GM23338 (cell line): ENCODE measurements around the gene GPC6. TPM values are rescaled to one million over a fixed set of nuclear protein-coding genes. Genes with fewer than 3 reads are reported as not detected.

ENCODE experiments used
- ATAC-seq: fragments of 200-7000 bp; cut with Tn5 transposase; 3 replicates; pipeline ENCODE4 v1.9.1; 2020
- DNase-seq: peaks from one replicate; pipeline ENCODE4 v3.0.0-alpha.2; 2015; ENCODE audit warnings: low spot score
- H2AFZ ChIP-seq: fragments of 200-600 bp; sonication (generic); 2 replicates; pipeline ENCODE4 v1.8.0; 2016; ENCODE audit warnings: antibody characterized with exemption, mild to moderate bottlenecking, moderate library complexity
- H3F3A ChIP-seq: fragments of 200-600 bp; sonication (generic); replicated peaks from 2 replicates; pipeline ENCODE4 v1.8.0; 2017; ENCODE audit warnings: antibody characterized with exemption, mixed run types, low read depth
- H3K27ac ChIP-seq: fragments of 200-600 bp; sonication (generic); 2 replicates; pipeline ENCODE4 v1.6.1; 2016; ENCODE audit warnings: low read depth
- H3K27me3 ChIP-seq: fragments of 200-600 bp; sonication (generic); 2 replicates; pipeline ENCODE4 v1.8.0; 2016; ENCODE audit warnings: mild to moderate bottlenecking, mixed run types, moderate library complexity; ENCODE audit not compliant: insufficient read depth
- H3K36me3 ChIP-seq: fragments of 200-600 bp; sonication (generic); 2 replicates; pipeline ENCODE4 v1.8.0; 2016; ENCODE audit warnings: mild to moderate bottlenecking; ENCODE audit not compliant: insufficient read depth
- H3K4me1 ChIP-seq: fragments of 200-600 bp; sonication (generic); 2 replicates; pipeline ENCODE4 v1.8.0; 2016; ENCODE audit warnings: mild to moderate bottlenecking, moderate library complexity; ENCODE audit not compliant: insufficient read depth
- H3K4me2 ChIP-seq: fragments of 200-600 bp; sonication (generic); 2 replicates; pipeline ENCODE4 v1.7.1; 2017; ENCODE audit warnings: mixed run types
- H3K4me3 ChIP-seq: fragments of 200-600 bp; sonication (generic); 2 replicates; pipeline ENCODE4 v1.6.1; 2016; ENCODE audit warnings: mixed run types
- H3K79me2 ChIP-seq: fragments of 200-600 bp; sonication (generic); replicated peaks from 2 replicates; pipeline ENCODE4 v1.8.0; 2017; ENCODE audit warnings: mild to moderate bottlenecking; ENCODE audit not compliant: insufficient read depth
- H3K9me2 ChIP-seq: fragments of 200-600 bp; sonication (generic); 2 replicates; pipeline ENCODE4 v1.8.0; 2017; ENCODE audit not compliant: insufficient read depth
- H4K20me1 ChIP-seq: fragments of 200-600 bp; sonication (generic); replicated peaks from 2 replicates; pipeline ENCODE4 v1.8.0; 2017; ENCODE audit warnings: mild to moderate bottlenecking; ENCODE audit not compliant: insufficient read depth
- H3K27ac Mint-ChIP-seq: 2 replicates; pipeline ENCODE4 v1.8.0; 2020; ENCODE audit warnings: inconsistent platforms, mild to moderate bottlenecking, moderate library complexity, mixed read lengths
- H3K27me3 Mint-ChIP-seq: 3 replicates; pipeline ENCODE4 v1.8.0; 2022; ENCODE audit warnings: low read depth, mild to moderate bottlenecking, moderate library complexity, mixed read lengths, inconsistent platforms; ENCODE audit not compliant: insufficient read depth, poor library complexity
- H3K36me3 Mint-ChIP-seq: 3 replicates; pipeline ENCODE4 v1.8.0; 2021; ENCODE audit warnings: low read depth, mild to moderate bottlenecking, inconsistent platforms, moderate library complexity, mixed read lengths
- H3K4me1 Mint-ChIP-seq: 3 replicates; pipeline ENCODE4 v1.8.0; 2020; ENCODE audit warnings: mild to moderate bottlenecking, inconsistent platforms, mixed read lengths
- H3K4me3 Mint-ChIP-seq: 3 replicates; pipeline ENCODE4 v1.8.0; 2021; ENCODE audit warnings: moderate library complexity, mild to moderate bottlenecking, inconsistent platforms, mixed read lengths
- H3K9me3 Mint-ChIP-seq: 3 replicates; pipeline ENCODE4 v1.8.0; 2020; ENCODE audit warnings: moderate library complexity, mild to moderate bottlenecking, inconsistent platforms, mixed read lengths
- CREB1 ChIP-seq: fragments of 250-450 bp; sonication (Bioruptor Pico); IDR thresholded peaks from 2 replicates; pipeline ENCODE4 v1.5.0; 2020; ENCODE audit warnings: low read depth, mild to moderate bottlenecking, moderate library complexity
- EZH2 ChIP-seq: fragments of 200-600 bp; sonication (generic); IDR thresholded peaks from one replicate; pipeline ENCODE4 v1.8.0; 2017; ENCODE audit warnings: antibody characterized with exemption, mild to moderate bottlenecking, low read depth; ENCODE audit not compliant: unreplicated experiment
- EZH2phosphoT487 ChIP-seq: fragments of 200-600 bp; sonication (generic); IDR thresholded peaks from one replicate; pipeline ENCODE4 v1.8.1; 2018; ENCODE audit warnings: antibody characterized with exemption; ENCODE audit not compliant: unreplicated experiment
- JUNB ChIP-seq: IDR thresholded peaks from one replicate; pipeline ENCODE4 v1.6.1; 2016; ENCODE audit warnings: antibody characterized with exemption; ENCODE audit not compliant: unreplicated experiment
- NANOG ChIP-seq: IDR thresholded peaks from 2 replicates; pipeline ENCODE4 v1.6.1; 2016; ENCODE audit warnings: antibody characterized with exemption, borderline replicate concordance
- POLR2AphosphoS5 ChIP-seq: IDR thresholded peaks from 2 replicates; pipeline ENCODE4 v1.6.1; 2016; ENCODE audit warnings: antibody characterized with exemption, low read depth
- STAT1 ChIP-seq: IDR thresholded peaks from one replicate; pipeline ENCODE4 v1.6.1; 2016; ENCODE audit warnings: antibody characterized with exemption; ENCODE audit not compliant: unreplicated experiment
- ZNF114 ChIP-seq: fragments of 250-450 bp; sonication (Bioruptor Pico); IDR thresholded peaks from 2 replicates; pipeline ENCODE4 v1.5.0; 2020; ENCODE audit warnings: mild to moderate bottlenecking, moderate library complexity
- ZNF331 ChIP-seq: fragments of 250-450 bp; sonication (Bioruptor Pico); IDR thresholded peaks from 2 replicates; pipeline ENCODE4 v1.5.0; 2020; ENCODE audit warnings: low read depth, mild to moderate bottlenecking, moderate library complexity
- polyA plus RNA-seq: library from polyadenylated mRNA; unstranded; fragments of >200 nt; fragmentation: Nextera tagmentation; extraction: Ambion mirVana; gene quantifications from 2 replicates; pipeline ENCODE4 v1.2.1, GENCODE V29; 2016
- total RNA-seq: library from RNA; depleted of rRNA; stranded (reverse); fragments of >200 nt; shearing (Covaris generic); gene quantifications from 2 replicates; pipeline ENCODE4 v1.2.3, GENCODE V29; 2014
- TF ChIP-seq, protein P1 (sequence below), 2 experiments: fragments of 200-600 bp in 1 of 2; sonication (generic) in 1 of 2; conservative IDR thresholded peaks; 2 replicates each; pipeline versions ENCODE4 v1.5.1 to v1.6.1; 2016 to 2017; ENCODE audit warnings: antibody characterized with exemption in 2 of 2, low read depth in 2 of 2, mild to moderate bottlenecking in 2 of 2, moderate library complexity in 1 of 2
- TF ChIP-seq, protein P2 (sequence below): IDR thresholded peaks from one replicate; pipeline ENCODE4 v1.6.1; 2018; ENCODE audit warnings: antibody characterized with exemption; ENCODE audit not compliant: unreplicated experiment
- TF ChIP-seq, protein P3 (sequence below): IDR thresholded peaks from 2 replicates; pipeline ENCODE4 v1.6.1; 2016; ENCODE audit warnings: antibody characterized with exemption

The GPC6 gene
- total and polyA plus RNA-seq, 2 experiments from 2014 or later, result 6.4 to 28.6 TPM

DNA sequence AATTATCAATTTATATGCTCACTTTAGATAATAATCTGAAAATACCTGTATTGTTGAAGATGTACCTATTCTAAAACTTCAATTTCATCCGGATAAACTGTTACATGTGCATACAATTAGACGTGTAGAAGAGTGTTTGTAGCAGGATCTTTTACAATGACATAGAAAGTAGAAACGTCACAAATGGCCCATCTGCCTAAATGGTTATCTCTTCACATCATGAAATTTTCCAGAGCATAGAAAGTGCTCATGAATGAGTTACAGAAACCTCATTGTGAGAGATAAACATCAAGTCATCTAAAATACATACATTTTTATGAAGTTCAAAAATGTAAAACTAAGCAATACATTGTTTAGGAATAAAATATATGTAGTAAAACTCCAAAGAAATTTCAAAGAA is 607.4 kb downstream of the GPC6 start:
- Mint-ChIP-seq H3K9me3 (no peaks in the 10 kb centered on the region), H3K4me3 (no peak overlapping the region), H3K27me3 (no peaks in the 10 kb centered on the region), H3K4me1 (peaks cover 11% of the 10 kb centered on the region), H3K27ac (no peak overlapping the region), H3K36me3 (no peaks in the 10 kb centered on the region)
- H3K27ac ChIP-seq, result no peak overlapping the region
- ATAC-seq (no peak), DNase-seq (no peak)
- no peaks in the 10 kb centered on the region for H3K27me3 ChIP-seq
- no peaks in the 10 kb centered on the region for H3F3A ChIP-seq
- H4K20me1 ChIP-seq, result no peaks in the 10 kb centered on the region
- H3K4me3 ChIP-seq, result no peak overlapping the region
- H2AFZ ChIP-seq, result no peak overlapping the region
- no peaks in the 10 kb centered on the region for H3K4me1 ChIP-seq
- H3K9me2 ChIP-seq, result peaks cover 4% of the 10 kb centered on the region; the same call in 1 of the 2 replicates
- no peaks in the 10 kb centered on the region for H3K79me2 ChIP-seq
- H3K36me3 ChIP-seq, result no peaks in the 10 kb centered on the region
- no peak for TF ChIP-seq POLR2AphosphoS5
- no peak for TF ChIP-seq EZH2
- TF ChIP-seq, protein P1, sequence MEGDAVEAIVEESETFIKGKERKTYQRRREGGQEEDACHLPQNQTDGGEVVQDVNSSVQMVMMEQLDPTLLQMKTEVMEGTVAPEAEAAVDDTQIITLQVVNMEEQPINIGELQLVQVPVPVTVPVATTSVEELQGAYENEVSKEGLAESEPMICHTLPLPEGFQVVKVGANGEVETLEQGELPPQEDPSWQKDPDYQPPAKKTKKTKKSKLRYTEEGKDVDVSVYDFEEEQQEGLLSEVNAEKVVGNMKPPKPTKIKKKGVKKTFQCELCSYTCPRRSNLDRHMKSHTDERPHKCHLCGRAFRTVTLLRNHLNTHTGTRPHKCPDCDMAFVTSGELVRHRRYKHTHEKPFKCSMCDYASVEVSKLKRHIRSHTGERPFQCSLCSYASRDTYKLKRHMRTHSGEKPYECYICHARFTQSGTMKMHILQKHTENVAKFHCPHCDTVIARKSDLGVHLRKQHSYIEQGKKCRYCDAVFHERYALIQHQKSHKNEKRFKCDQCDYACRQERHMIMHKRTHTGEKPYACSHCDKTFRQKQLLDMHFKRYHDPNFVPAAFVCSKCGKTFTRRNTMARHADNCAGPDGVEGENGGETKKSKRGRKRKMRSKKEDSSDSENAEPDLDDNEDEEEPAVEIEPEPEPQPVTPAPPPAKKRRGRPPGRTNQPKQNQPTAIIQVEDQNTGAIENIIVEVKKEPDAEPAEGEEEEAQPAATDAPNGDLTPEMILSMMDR (conservative IDR thresholded peaks at IDR 0.05; ENCODE audit: low read depth in 2 of 2), result no peak
- TF ChIP-seq EZH2phosphoT487, result no peak
- TF ChIP-seq CREB1 (CRISPR knock-in tag), result no peak
- no peak for TF ChIP-seq ZNF331 (CRISPR knock-in tag)
- TF ChIP-seq NANOG, result no peak
- TF ChIP-seq, protein P2, sequence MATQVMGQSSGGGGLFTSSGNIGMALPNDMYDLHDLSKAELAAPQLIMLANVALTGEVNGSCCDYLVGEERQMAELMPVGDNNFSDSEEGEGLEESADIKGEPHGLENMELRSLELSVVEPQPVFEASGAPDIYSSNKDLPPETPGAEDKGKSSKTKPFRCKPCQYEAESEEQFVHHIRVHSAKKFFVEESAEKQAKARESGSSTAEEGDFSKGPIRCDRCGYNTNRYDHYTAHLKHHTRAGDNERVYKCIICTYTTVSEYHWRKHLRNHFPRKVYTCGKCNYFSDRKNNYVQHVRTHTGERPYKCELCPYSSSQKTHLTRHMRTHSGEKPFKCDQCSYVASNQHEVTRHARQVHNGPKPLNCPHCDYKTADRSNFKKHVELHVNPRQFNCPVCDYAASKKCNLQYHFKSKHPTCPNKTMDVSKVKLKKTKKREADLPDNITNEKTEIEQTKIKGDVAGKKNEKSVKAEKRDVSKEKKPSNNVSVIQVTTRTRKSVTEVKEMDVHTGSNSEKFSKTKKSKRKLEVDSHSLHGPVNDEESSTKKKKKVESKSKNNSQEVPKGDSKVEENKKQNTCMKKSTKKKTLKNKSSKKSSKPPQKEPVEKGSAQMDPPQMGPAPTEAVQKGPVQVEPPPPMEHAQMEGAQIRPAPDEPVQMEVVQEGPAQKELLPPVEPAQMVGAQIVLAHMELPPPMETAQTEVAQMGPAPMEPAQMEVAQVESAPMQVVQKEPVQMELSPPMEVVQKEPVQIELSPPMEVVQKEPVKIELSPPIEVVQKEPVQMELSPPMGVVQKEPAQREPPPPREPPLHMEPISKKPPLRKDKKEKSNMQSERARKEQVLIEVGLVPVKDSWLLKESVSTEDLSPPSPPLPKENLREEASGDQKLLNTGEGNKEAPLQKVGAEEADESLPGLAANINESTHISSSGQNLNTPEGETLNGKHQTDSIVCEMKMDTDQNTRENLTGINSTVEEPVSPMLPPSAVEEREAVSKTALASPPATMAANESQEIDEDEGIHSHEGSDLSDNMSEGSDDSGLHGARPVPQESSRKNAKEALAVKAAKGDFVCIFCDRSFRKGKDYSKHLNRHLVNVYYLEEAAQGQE, result no peak
- H3K4me2 ChIP-seq, result no peak overlapping the region

DNA sequence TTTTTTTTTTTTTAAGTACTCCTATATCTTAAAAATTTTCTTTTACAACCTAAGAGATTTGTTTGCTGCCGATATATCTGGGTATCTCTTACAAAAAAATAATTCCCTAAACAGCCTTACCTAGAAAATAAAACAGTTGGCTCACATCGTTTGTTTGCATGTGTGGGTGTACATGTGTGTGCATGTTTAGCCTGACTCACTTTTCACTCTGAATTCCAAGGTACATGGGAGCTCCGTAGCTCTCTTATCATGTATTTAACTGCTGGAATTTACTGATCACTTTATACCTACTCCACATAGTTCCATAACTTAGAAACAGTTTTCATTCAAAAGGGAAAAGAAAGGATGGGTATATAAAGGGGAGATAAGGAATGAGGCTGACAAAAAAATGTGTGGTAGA is 616.5 kb downstream of the GPC6 start:
- Histone ChIP-seq H3K4me3 (no peak overlapping the region), H3K4me1 (0 out of 2 replicates have a peak, but pooled peaks cover 6% of the 10 kb centered on the region), H3K27me3 (no peaks in the 10 kb centered on the region), H3K4me2 (no peak overlapping the region), H3K79me2 (no peaks in the 10 kb centered on the region), H3F3A (no peaks in the 10 kb centered on the region), H2AFZ (no peak overlapping the region), H4K20me1 (no peaks in the 10 kb centered on the region), H3K36me3 (no peaks in the 10 kb centered on the region), H3K9me2 (no peaks in the 10 kb centered on the region), H3K27ac (no peak overlapping the region)
- H3K27me3 Mint-ChIP-seq, result no peaks in the 10 kb centered on the region
- DNase-seq, result no peak
- no peak overlapping the region for H3K4me3 Mint-ChIP-seq
- H3K4me1 Mint-ChIP-seq, result peaks cover 15% of the 10 kb centered on the region
- ATAC-seq, result no peak
- no peaks in the 10 kb centered on the region for H3K36me3 Mint-ChIP-seq
- no peaks in the 10 kb centered on the region for H3K9me3 Mint-ChIP-seq
- no peak overlapping the region for H3K27ac Mint-ChIP-seq
- no peak for TF ChIP-seq EZH2
- TF ChIP-seq STAT1, result no peak
- no peak for TF ChIP-seq POLR2AphosphoS5
- TF ChIP-seq, protein P2, result no peak
- TF ChIP-seq, protein P1 (conservative IDR thresholded peaks at IDR 0.05; ENCODE audit: low read depth in 2 of 2), result no peak
- TF ChIP-seq ZNF114 (CRISPR knock-in tag), result no peak
- no peak for TF ChIP-seq ZNF331 (CRISPR knock-in tag)
- TF ChIP-seq, protein P3, sequence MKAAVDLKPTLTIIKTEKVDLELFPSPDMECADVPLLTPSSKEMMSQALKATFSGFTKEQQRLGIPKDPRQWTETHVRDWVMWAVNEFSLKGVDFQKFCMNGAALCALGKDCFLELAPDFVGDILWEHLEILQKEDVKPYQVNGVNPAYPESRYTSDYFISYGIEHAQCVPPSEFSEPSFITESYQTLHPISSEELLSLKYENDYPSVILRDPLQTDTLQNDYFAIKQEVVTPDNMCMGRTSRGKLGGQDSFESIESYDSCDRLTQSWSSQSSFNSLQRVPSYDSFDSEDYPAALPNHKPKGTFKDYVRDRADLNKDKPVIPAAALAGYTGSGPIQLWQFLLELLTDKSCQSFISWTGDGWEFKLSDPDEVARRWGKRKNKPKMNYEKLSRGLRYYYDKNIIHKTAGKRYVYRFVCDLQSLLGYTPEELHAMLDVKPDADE, result no peak
- TF ChIP-seq JUNB, result no peak
- TF ChIP-seq CREB1 (CRISPR knock-in tag), result no peak
